ENCODE measurements around the gene DCD. TPM values are rescaled to one million over a fixed set of nuclear protein-coding genes. Genes with fewer than 3 reads are reported as not detected.
A peak's percentile ranks its signal among the peaks of the same experiment; 100 is the strongest.

The DCD gene
- total RNA-seq, 1 experiment from 2014 or later: not detected

DNA sequence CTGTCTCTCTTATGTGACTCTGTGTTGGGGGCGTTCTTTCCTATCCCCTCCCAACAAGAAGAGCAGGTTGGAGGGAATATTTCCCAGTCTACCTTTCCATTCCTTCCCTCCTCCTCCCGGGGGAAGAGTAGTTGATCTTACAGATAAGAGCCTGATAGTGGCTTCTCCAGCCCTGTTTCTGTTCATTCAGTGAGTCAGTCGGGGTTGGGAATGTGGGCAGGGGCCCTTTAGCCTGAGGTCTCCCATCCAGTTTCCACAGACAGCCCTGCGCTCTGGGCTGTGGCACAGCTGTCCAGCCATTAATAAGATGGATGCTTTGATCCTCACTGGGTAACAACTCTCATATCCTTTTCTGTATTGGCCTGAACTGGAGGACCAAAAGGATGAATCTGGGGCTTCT lies 41.6 kb downstream of the DCD start:
- peaks cover 69% of the 10 kb centered on the region for H3K27me3 Mint-ChIP-seq (ENCODE audit: low read depth)
- no peak overlapping the region for H3K27ac ChIP-seq (ENCODE audit: insufficient read length, low read depth, low read length)
- H3K4me1 Mint-ChIP-seq: no peaks in the 10 kb centered on the region
- no peak overlapping the region for H3K56ac ChIP-seq (ENCODE audit: insufficient read length, low read depth, low read length)
- no peak overlapping the region for H2BK20ac ChIP-seq (ENCODE audit: low read depth, low read length, poor library complexity, severe bottlenecking)
- TF ChIP-seq, protein P1, sequence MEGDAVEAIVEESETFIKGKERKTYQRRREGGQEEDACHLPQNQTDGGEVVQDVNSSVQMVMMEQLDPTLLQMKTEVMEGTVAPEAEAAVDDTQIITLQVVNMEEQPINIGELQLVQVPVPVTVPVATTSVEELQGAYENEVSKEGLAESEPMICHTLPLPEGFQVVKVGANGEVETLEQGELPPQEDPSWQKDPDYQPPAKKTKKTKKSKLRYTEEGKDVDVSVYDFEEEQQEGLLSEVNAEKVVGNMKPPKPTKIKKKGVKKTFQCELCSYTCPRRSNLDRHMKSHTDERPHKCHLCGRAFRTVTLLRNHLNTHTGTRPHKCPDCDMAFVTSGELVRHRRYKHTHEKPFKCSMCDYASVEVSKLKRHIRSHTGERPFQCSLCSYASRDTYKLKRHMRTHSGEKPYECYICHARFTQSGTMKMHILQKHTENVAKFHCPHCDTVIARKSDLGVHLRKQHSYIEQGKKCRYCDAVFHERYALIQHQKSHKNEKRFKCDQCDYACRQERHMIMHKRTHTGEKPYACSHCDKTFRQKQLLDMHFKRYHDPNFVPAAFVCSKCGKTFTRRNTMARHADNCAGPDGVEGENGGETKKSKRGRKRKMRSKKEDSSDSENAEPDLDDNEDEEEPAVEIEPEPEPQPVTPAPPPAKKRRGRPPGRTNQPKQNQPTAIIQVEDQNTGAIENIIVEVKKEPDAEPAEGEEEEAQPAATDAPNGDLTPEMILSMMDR (conservative IDR thresholded peaks at IDR 0.05): no peak
- no peak overlapping the region for H4K5ac ChIP-seq (ENCODE audit: insufficient read length, low read depth, low read length)
- WGBS (ENCODE audit: extremely low coverage, insufficient read length, low lambda C conversion rate): no CpG with 5 or more reads among the region's 4 CpGs
- H2AFZ ChIP-seq (ENCODE audit: low read length): no peak overlapping the region
- no peaks in the 10 kb centered on the region for H3K79me1 ChIP-seq (ENCODE audit: insufficient read depth, low read depth, low read length, poor library complexity, severe bottlenecking)
- no peaks in the 10 kb centered on the region for H3K79me2 ChIP-seq (ENCODE audit: insufficient read depth, low read length)
- DNase-seq: peak; percentile 22
- no peak overlapping the region for H3K9ac ChIP-seq (ENCODE audit: extremely low read depth, insufficient read length, low read length)
- H2BK5ac ChIP-seq (ENCODE audit: insufficient read length, low read length): no peak overlapping the region
- H3K27me3 ChIP-seq (ENCODE audit: insufficient read depth, low read length): peaks cover 8% of the 10 kb centered on the region; the same call in 1 of the 2 replicates
- H3K18ac ChIP-seq (ENCODE audit: insufficient read length, low read depth, low read length): no peak overlapping the region
- H3K4me2 ChIP-seq (ENCODE audit: insufficient read depth, insufficient read length, low read length): no peak overlapping the region
- no peak overlapping the region for H2BK12ac ChIP-seq (ENCODE audit: insufficient read length, low read depth, low read length)
- H3K36me3 Mint-ChIP-seq (ENCODE audit: insufficient read depth in 1 of 3, low read depth in 3 of 3): no peaks in the 10 kb centered on the region; a peak in 1 of 7 replicates
- H3K9me3 Mint-ChIP-seq: no peaks in the 10 kb centered on the region; a peak in 1 of 5 replicates
- no peak overlapping the region for H2BK120ac ChIP-seq (ENCODE audit: low read depth, low read length, poor library complexity, severe bottlenecking)
- no peak overlapping the region for H2AK5ac ChIP-seq (ENCODE audit: insufficient read length, low read length)
- H3K23ac ChIP-seq (ENCODE audit: insufficient read length, low read depth, low read length): no peak overlapping the region
- no peak overlapping the region for H3K14ac ChIP-seq (ENCODE audit: insufficient read depth, low read length)
- no peak overlapping the region for H3K27ac Mint-ChIP-seq
- H3T11ph ChIP-seq (ENCODE audit: low read length): no peak overlapping the region
- no peaks in the 10 kb centered on the region for H3K4me1 ChIP-seq (ENCODE audit: insufficient read depth, low read length)
- no peaks in the 10 kb centered on the region for H3K23me2 ChIP-seq (ENCODE audit: insufficient read length, low read depth, low read length, poor library complexity, severe bottlenecking)
- H2BK15ac ChIP-seq (ENCODE audit: low read depth, low read length): no peak overlapping the region
- H4K91ac ChIP-seq (ENCODE audit: insufficient read length, low read depth, low read length): no peak overlapping the region
- H3K4ac ChIP-seq (ENCODE audit: low read depth, low read length): no peak overlapping the region
- no peaks in the 10 kb centered on the region for H4K20me1 ChIP-seq (ENCODE audit: control insufficient read depth, insufficient read depth, insufficient read length)
- no peak overlapping the region for H3K4me3 Mint-ChIP-seq
- no peak overlapping the region for H4K8ac ChIP-seq (replicated peaks; ENCODE audit: insufficient read length, low read depth, low read length)
- H3K9me3 ChIP-seq (ENCODE audit: control insufficient read depth, low read depth, low read length): no peaks in the 10 kb centered on the region
